Endothelial cell of umbilical vein (primary cell): Measurements from ENCODE around the gene NCF4.

Experiments used
- EZH2 ChIP-seq: IDR thresholded peaks from 2 replicates; pipeline ENCODE4 v1.6.1; 2012; ENCODE audit warnings: borderline replicate concordance, low read depth, mild to moderate bottlenecking, moderate library complexity, low read length, inconsistent platforms; ENCODE audit not compliant: severe bottlenecking
- MYC ChIP-seq: IDR thresholded peaks from one replicate; pipeline ENCODE4 v1.6.1; 2011; ENCODE audit warnings: mild to moderate bottlenecking, low read depth, low read length

GRCh38 chr22:36921309-36922104 lies 60.7 kb downstream of the NCF4 start:
- no peak for TF ChIP-seq EZH2
- no peak for TF ChIP-seq MYC
